WERI-Rb-1 (cell line): Measurements from ENCODE around the gene PRKCA.

Source experiments
- DNase-seq: peaks from one replicate; pipeline ENCODE4 v3.0.0-alpha.2; 2020
- H3K27ac ChIP-seq: fragments of 250-450 bp; sonication (Bioruptor Pico); 2 replicates; pipeline ENCODE4 v1.5.1; 2020; ENCODE audit warnings: mild to moderate bottlenecking, moderate library complexity
- H3K27me3 ChIP-seq: fragments of 250-450 bp; sonication (Bioruptor Pico); 2 replicates; pipeline ENCODE4 v1.5.1; 2021; ENCODE audit warnings: mild to moderate bottlenecking, low read depth, moderate library complexity; ENCODE audit not compliant: insufficient read depth, severe bottlenecking
- H3K36me3 ChIP-seq: fragments of 250-450 bp; sonication (Bioruptor Pico); 2 replicates; pipeline ENCODE4 v1.5.1; 2020; ENCODE audit warnings: mild to moderate bottlenecking, moderate library complexity
- H3K4me3 ChIP-seq: 2 replicates; pipeline ENCODE4 v1.5.1; 2011; ENCODE audit warnings: low read depth, mild to moderate bottlenecking, control low read depth, low read length
- H3K9me3 ChIP-seq: fragments of 250-450 bp; sonication (Bioruptor Pico); 2 replicates; pipeline ENCODE4 v1.5.1; 2021; ENCODE audit warnings: mild to moderate bottlenecking, moderate library complexity; ENCODE audit not compliant: severe bottlenecking
- TF ChIP-seq, protein P1 (sequence below): IDR thresholded peaks from 2 replicates; pipeline ENCODE4 v1.5.1; 2011; ENCODE audit warnings: low read depth, mild to moderate bottlenecking, control low read depth, inconsistent platforms, low read length

PRKCA gene

DNA sequence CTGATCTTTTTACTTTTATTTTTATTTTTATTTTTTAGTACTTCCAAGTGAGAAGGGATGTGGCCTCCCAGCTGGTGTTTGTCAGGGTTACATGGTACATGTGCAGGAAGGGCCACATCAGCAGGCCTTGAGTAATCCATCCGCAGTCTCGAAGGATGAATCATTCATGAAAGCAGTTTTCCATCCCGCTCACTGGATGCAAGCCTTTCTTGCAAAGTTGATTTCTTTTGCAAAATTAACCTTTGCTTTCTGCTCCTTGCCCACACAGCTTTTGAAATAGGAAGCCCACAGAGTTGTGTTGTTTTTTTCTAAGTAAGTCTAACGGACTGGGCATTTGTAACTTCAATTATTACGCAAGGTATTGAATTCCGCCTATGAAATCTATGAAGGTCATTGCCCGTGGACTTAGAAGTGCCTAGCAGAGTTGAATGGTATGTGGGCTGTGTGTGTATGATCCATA lies 157.4 kb downstream of the PRKCA start:
- Histone ChIP-seq H3K9me3 (no peaks in the 10 kb centered on the region), H3K4me3 (no peak overlapping the region), H3K27me3 (no peaks in the 10 kb centered on the region), H3K27ac (no peak overlapping the region), H3K36me3 (no peaks in the 10 kb centered on the region)
- no peak for DNase-seq
- TF ChIP-seq, protein P1, sequence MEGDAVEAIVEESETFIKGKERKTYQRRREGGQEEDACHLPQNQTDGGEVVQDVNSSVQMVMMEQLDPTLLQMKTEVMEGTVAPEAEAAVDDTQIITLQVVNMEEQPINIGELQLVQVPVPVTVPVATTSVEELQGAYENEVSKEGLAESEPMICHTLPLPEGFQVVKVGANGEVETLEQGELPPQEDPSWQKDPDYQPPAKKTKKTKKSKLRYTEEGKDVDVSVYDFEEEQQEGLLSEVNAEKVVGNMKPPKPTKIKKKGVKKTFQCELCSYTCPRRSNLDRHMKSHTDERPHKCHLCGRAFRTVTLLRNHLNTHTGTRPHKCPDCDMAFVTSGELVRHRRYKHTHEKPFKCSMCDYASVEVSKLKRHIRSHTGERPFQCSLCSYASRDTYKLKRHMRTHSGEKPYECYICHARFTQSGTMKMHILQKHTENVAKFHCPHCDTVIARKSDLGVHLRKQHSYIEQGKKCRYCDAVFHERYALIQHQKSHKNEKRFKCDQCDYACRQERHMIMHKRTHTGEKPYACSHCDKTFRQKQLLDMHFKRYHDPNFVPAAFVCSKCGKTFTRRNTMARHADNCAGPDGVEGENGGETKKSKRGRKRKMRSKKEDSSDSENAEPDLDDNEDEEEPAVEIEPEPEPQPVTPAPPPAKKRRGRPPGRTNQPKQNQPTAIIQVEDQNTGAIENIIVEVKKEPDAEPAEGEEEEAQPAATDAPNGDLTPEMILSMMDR: no peak

DNA sequence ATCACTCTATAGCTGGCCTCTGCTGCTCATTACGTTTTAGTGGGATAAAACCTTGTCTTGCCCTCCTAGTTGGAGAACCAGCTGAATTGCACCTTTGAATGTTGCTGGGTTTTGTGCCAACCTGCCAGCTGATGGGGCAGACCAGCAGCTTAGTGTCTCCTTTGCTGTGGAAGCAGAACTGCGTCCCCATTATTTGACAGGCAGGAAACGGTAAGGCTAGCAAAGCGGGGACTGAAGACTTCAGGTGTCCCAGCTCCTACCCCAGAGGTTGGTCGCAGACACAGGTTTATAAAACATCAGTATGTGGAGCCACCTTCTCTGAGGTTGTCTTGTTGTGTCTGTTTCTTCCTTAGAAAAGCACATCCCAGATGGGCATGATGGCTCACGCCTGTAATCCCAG lies 158.1 kb downstream of the PRKCA start:
- TF ChIP-seq, protein P1: no peak
- Histone ChIP-seq H3K36me3 (no peaks in the 10 kb centered on the region), H3K4me3 (no peak overlapping the region), H3K27me3 (no peaks in the 10 kb centered on the region), H3K9me3 (no peaks in the 10 kb centered on the region), H3K27ac (no peak overlapping the region)
- DNase-seq: no peak

DNA sequence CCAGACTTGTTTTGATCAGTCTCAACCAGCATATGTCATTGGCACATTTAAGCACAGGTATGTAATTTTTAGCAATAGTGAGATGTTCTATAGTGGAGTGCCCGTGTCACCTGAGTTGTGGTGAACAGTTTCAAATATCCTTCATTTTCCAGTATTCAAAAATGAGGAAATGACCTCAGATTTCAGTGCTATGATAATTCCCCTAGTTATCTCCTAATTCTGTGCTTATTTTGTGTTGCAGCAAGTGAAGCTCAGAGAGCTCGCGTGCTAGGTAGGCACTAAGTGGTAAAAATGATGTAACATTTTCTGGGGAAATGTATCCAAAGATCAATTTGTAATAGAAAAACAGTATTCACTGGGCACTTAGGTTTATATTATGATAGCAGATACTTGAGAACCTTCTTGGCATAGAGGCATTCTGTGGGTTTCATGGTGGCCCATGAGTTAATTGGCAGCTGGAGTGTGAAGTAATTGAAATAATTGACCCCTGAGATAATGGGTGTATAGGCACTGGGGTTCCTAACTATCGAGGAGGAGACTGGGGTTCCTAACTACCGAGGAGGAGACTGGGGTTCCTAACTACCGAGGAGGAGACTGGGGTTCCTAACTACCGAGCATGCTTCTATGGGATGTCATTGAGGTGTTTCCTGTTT lies 159.1 kb downstream of the PRKCA start:
- no peaks in the 10 kb centered on the region for H3K9me3 ChIP-seq
- no peak for DNase-seq
- H3K27me3 ChIP-seq: no peaks in the 10 kb centered on the region
- no peak overlapping the region for H3K27ac ChIP-seq
- no peaks in the 10 kb centered on the region for H3K36me3 ChIP-seq
- H3K4me3 ChIP-seq: no peak overlapping the region
- TF ChIP-seq, protein P1: no peak

DNA sequence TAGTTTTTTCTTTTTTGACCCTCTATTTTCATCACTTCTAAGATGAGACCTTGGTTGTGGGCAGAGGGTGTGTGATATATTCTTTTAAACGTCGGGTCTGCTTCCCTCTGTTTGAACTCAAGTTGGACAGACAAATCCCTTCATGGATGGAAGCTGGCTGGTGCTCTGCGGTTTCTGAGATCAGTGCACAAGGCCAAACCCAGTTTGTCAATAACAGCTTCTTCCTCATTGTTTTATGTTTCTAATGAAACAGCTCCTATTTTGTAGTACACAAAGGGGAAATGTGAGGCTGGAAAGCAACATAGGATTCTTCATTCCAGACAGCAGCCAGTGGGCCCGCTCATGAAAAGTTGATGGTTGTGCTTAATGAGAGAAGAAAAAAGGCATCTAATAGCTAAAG lies 159.6 kb downstream of the PRKCA start:
- TF ChIP-seq, protein P1: no peak
- DNase-seq: no peak
- Histone ChIP-seq H3K9me3 (no peaks in the 10 kb centered on the region), H3K27ac (no peak overlapping the region), H3K36me3 (no peaks in the 10 kb centered on the region), H3K27me3 (no peaks in the 10 kb centered on the region), H3K4me3 (no peak overlapping the region)

DNA sequence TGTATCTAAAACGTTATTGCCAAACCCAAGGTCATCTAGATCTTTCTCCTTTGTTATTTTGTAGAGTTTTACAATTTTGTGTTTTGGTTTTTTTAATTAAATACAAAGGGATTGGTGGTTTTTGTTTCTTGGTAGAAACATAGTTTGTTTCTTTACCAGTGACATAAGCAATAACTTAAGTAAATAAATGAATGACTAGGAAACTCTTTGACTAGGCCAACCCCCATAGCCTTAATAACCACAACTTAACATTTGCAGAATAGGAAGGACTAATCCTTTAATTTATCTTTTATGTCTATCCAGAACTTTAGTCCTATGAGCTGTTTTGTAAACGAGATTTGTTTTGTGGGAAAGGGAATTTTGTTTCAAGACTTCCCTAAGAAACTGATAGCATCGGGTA lies 162.5 kb downstream of the PRKCA start:
- DNase-seq: no peak
- no peak overlapping the region for H3K4me3 ChIP-seq
- no peak overlapping the region for H3K27ac ChIP-seq
- H3K9me3 ChIP-seq: no peaks in the 10 kb centered on the region
- H3K27me3 ChIP-seq: no peaks in the 10 kb centered on the region
- TF ChIP-seq, protein P1: no peak
- H3K36me3 ChIP-seq: no peaks in the 10 kb centered on the region

DNA sequence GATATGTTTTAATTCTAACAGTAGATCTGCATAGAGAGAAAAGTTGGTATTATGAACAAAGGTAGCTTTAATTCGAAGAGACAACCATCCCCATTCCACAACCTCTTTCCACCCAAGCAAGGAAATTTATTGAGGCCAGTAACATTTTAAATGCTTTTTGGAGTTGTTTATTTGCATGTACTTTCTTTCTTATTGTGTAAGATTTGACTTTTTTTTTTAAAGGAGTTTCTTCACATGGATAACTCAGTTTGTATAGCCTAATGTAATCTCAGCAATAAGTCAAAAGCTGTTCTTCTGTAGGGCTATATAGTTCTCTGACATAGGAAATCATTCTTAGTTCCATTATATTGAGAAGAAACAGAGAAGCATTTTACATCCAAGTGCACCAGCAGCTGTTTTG lies 163.3 kb downstream of the PRKCA start:
- H3K27me3 ChIP-seq: no peaks in the 10 kb centered on the region

More for the DNA sequence above, 163.3 kb downstream of the PRKCA start:
- no peak overlapping the region for H3K4me3 ChIP-seq
- TF ChIP-seq, protein P1: no peak
- no peaks in the 10 kb centered on the region for H3K9me3 ChIP-seq
- no peak overlapping the region for H3K27ac ChIP-seq
- DNase-seq: no peak
- no peaks in the 10 kb centered on the region for H3K36me3 ChIP-seq
